NCI-H128 (cell line): ENCODE measurements around the gene UBL4B.

Experiments
- DNase-seq: peaks from one replicate; lab custom pipeline; 2025; ENCODE audit not compliant: unreplicated experiment; lab: John Stamatoyannopoulos, UW

The UBL4B gene

GRCh38 chr1:110084227-110085078 lies 27.8 kb upstream of the UBL4B start:
- no peak for DNase-seq

GRCh38 chr1:110085671-110086070 lies 26.6 kb upstream of the UBL4B start:
- DNase-seq: no peak

GRCh38 chr1:110086961-110087360 lies 25.3 kb upstream of the UBL4B start:
- no peak for DNase-seq

- peak; percentile 20 for DNase-seq
Observed at GRCh38 chr1:110087812-110088738, 24.2 kb upstream of the UBL4B start.

- no peak for DNase-seq
Observed at GRCh38 chr1:110088739-110089316, 23.4 kb upstream of the UBL4B start.

GRCh38 chr1:110089561-110090275 lies 22.5 kb upstream of the UBL4B start:
- no peak for DNase-seq

- DNase-seq: no peak
Observed at GRCh38 chr1:110091381-110091780, 20.9 kb upstream of the UBL4B start.

GRCh38 chr1:110091791-110092190 lies 20.5 kb upstream of the UBL4B start:
- DNase-seq: no peak

GRCh38 chr1:110092991-110093390 lies 19.3 kb upstream of the UBL4B start:
- DNase-seq: no peak

- DNase-seq: no peak
Observed at GRCh38 chr1:110094931-110095654, 17.1 kb upstream of the UBL4B start.

GRCh38 chr1:110097507-110098221 lies 14.6 kb upstream of the UBL4B start:
- DNase-seq: no peak

GRCh38 chr1:110098222-110099026 lies 13.8 kb upstream of the UBL4B start:
- no peak for DNase-seq

- DNase-seq: no peak
Observed at GRCh38 chr1:110100335-110100734, 11.9 kb upstream of the UBL4B start.

GRCh38 chr1:110102081-110102480 lies 10.2 kb upstream of the UBL4B start:
- no peak for DNase-seq

- peak; percentile 37 for DNase-seq
Observed at GRCh38 chr1:110106013-110106941, 6.0 kb upstream of the UBL4B start.

- no peak for DNase-seq
Observed at GRCh38 chr1:110107867-110108469, 4.3 kb upstream of the UBL4B start.

GRCh38 chr1:110111081-110111480 lies 1.2 kb upstream of the UBL4B start:
- DNase-seq: no peak
